GM12878 (cell line): Measurements from ENCODE around the gene TBC1D3I. TPM values are rescaled to one million over a fixed set of nuclear protein-coding genes. Genes with fewer than 3 reads are reported as not detected.
"Not testable (repeated sequence)": the region's sequence is repeated elsewhere in the genome, so short reads cannot be mapped to it uniquely, and the experiment has no call there.

Source experiments
- ATAC-seq: fragments of 200-7000 bp; cut with Tn5 transposase; 3 replicates; pipeline ENCODE4 v1.9.1; 2020; ENCODE audit warnings: mild to moderate bottlenecking, moderate library complexity
- BruUV-seq: library from RNA; stranded (reverse); fragments of 400-500 nt; replicated peaks from 2 replicates; lab custom pipeline; 2021; lab: Mats Ljungman, UMichigan
- CTCF ChIA-PET: fragments of 300-600 bp; sonication (Branson Sonifier 250); formaldehyde crosslinking; extraction: SDS; loops from one replicate; lab custom pipeline; 2021; ENCODE audit warnings: inconsistent platforms; lab: Yijun Ruan, JAX
- POLR2A ChIA-PET: fragments of 350-600 bp; formaldehyde crosslinking; extraction: SDS; loops from one replicate; lab custom pipeline; 2021; ENCODE audit warnings: inconsistent platforms; lab: Charles Lee
- RAD21 ChIA-PET: fragments of 300-600 bp; sonication (Branson Sonifier 250); formaldehyde crosslinking; loops from one replicate; lab custom pipeline; 2023; ENCODE audit warnings: antibody characterized with exemption; ENCODE audit not compliant: unreplicated experiment; lab: Charles Lee
- SMC1A ChIA-PET: fragments of 300-600 bp; sonication (Branson Sonifier 250); formaldehyde crosslinking; loops from one replicate; lab custom pipeline; 2023; ENCODE audit not compliant: unreplicated experiment, uncharacterized antibody; lab: Charles Lee
- DNase-seq: peaks from one replicate; pipeline ENCODE4 v3.0.0-alpha.2; 2011; ENCODE audit warnings: low read depth, low spot score
- FAIRE-seq: peaks from 3 replicates; lab custom pipeline; 2011; peaks lifted over from hg19 to GRCh38; lab: Jason Lieb, UNC
- H2AFZ ChIP-seq: 2 replicates; pipeline ENCODE4 v1.6.0; 2011; ENCODE audit warnings: low read depth, low read length, control low read depth; ENCODE audit not compliant: control insufficient read depth
- H3K27ac ChIP-seq: 2 replicates; pipeline ENCODE4 v1.5.1; 2011; ENCODE audit warnings: control low read depth; ENCODE audit not compliant: control insufficient read depth, insufficient read depth
- H3K27me3 ChIP-seq, 2 experiments: replicated peaks in 1 of 2; 2 replicates each; pipeline versions ENCODE4 v1.6.0 to v1.6.1; 2011; ENCODE audit warnings: low read length in 1 of 2; ENCODE audit not compliant: control insufficient read depth in 2 of 2, insufficient read depth in 2 of 2
- H3K36me3 ChIP-seq, 2 experiments: 2 replicates each; pipeline ENCODE4 v1.5.1; 2011; ENCODE audit warnings: low read length in 1 of 2; ENCODE audit not compliant: control insufficient read depth in 2 of 2, insufficient read depth in 2 of 2
- H3K4me1 ChIP-seq: 2 replicates; pipeline ENCODE4 v1.6.1; 2011; ENCODE audit warnings: mild to moderate bottlenecking, low read length, moderate library complexity, mixed read lengths; ENCODE audit not compliant: control insufficient read depth, insufficient read depth
- H3K4me2 ChIP-seq: 2 replicates; pipeline ENCODE4 v1.6.0; 2011; ENCODE audit warnings: control low read depth; ENCODE audit not compliant: control insufficient read depth, insufficient read depth
- H3K4me3 ChIP-seq: fragments of 200-600 bp; sonication (generic); 2 replicates; pipeline ENCODE4 v1.5.1; 2016
- H3K79me2 ChIP-seq: 2 replicates; pipeline ENCODE4 v1.6.0; 2011; ENCODE audit warnings: low read length; ENCODE audit not compliant: control insufficient read depth, insufficient read depth
- H3K9ac ChIP-seq: 2 replicates; pipeline ENCODE4 v1.8.0; 2011; ENCODE audit warnings: low read length, control low read depth, mixed read lengths; ENCODE audit not compliant: control insufficient read depth, insufficient read depth
- H3K9me3 ChIP-seq: replicated peaks from 3 replicates; pipeline ENCODE4 v1.5.1; 2011; ENCODE audit warnings: mild to moderate bottlenecking, low read length; ENCODE audit not compliant: control insufficient read depth, insufficient read depth
- H4K20me1 ChIP-seq: 2 replicates; pipeline ENCODE4 v1.6.0; 2011; ENCODE audit not compliant: control insufficient read depth, insufficient read depth
- WGBS: methylation state at CpG from one replicate; pipeline ENCODE4 v1.1.6; 2016; ENCODE audit warnings: low lambda C conversion rate; ENCODE audit not compliant: insufficient replicate concordance, insufficient coverage; ENCODE audit errors: missing lambda C conversion rate; 5-methylcytosine and 5-hydroxymethylcytosine counted together
- in situ Hi-C: fragments of 300-500 bp; cut with MboI; formaldehyde crosslinking; loops from 9 replicates; pipeline ENCODE4 v1.14.3; 2018; ENCODE audit warnings: mixed read lengths
- intact Hi-C: fragments of 100-400 bp; cut with micrococcal nuclease; formaldehyde crosslinking; loops from one replicate; pipeline ENCODE4 v1.14.2; 2022; ENCODE audit not compliant: unreplicated experiment
- polyA plus RNA-seq, 11 experiments: library from polyadenylated mRNA; depleted of rRNA in 4 of 11; unstranded in 6 of 11; stranded (reverse) in 5 of 11; fragments of >200 nt; fragmentation: Nextera tagmentation in 4 of 11; fragmentation: Illumina TruSeq in 1 of 11; extraction: Ambion mirVana in 4 of 11; extraction: Trizol in 1 of 11; gene quantifications; 1 replicate in 1 of 11; 2 replicates in 10 of 11; pipeline versions ENCODE4 v1.2.1 to v1.2.3, GENCODE V29; 2011 to 2016; ENCODE audit warnings: inconsistent platforms in 2 of 11, missing spikeins in 2 of 11, low read depth in 1 of 11
- total RNA-seq, 4 experiments: library from RNA; depleted of rRNA in 3 of 4; stranded (reverse); fragments of >200 nt in 3 of 4; fragmentation: Illumina TruSeq in 1 of 4; extraction: Trizol in 1 of 4; gene quantifications; 2 replicates each; pipeline versions ENCODE4 v1.2.1 to v1.2.3, GENCODE V29; 2013 to 2021
- TF ChIP-seq, protein P1 (sequence below): fragments of 450-650 bp; IDR thresholded peaks from 2 replicates; pipeline ENCODE4 v1.6.1; 2016; ENCODE audit warnings: mild to moderate bottlenecking

The TBC1D3I gene
- total and polyA plus RNA-seq, 10 of the 15 experiments (the other 5 are each of a cell fraction or from before 2014, with no cell fraction given): 0.06 to 0.41 TPM; not detected in 8

DNA sequence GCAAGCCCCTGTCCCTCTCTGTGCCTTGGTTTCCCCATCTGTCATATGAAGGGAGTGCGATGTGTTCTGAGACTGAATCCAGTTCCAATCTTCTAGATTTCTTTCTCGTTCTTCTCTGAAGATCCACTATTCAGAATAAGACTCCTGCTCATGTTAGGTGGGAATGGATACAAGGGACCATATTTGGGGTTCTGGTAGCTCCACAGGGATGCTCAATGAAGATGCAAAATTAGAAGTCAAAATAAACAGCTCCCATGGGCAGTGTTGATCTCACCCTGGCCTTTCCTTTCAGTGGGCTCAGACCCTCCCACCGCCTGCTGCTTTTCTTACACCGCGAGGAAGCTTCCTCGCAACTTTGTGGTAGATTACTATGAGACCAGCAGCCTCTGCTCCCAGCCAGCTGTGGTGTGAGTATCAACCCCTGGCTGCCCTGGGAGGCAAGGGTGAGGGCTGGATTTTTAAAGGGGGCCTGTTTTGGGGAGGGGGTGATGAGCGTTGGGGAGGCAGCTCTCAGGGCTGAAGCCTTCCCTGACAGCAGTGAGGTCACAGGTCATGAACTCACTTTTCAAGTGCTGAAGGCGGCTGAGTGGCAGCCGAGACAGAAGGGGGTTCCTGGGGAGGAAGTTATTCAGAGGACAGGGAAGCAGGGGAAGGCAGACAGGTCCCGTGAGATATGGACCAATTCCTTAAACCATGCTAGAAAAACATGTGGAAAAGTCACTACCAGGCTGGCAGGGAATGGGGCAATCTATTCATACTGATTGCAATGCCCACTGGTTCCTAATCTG lies 52.7 kb downstream of the TBC1D3I start:
- FAIRE-seq, BruUV-seq, CTCF ChIA-PET, H3K4me3 ChIP-seq, H3K36me3 ChIP-seq, H3K4me1 ChIP-seq, H3K27me3 ChIP-seq, in situ Hi-C loops, H4K20me1 ChIP-seq, H3K79me2 ChIP-seq, intact Hi-C loops, H3K9ac ChIP-seq, H3K9me3 ChIP-seq, H3K27ac ChIP-seq, H2AFZ ChIP-seq, DNase-seq: not testable (repeated sequence)
- H3K4me2 ChIP-seq: peak overlapping the region; percentile 13; the same call in 1 of the 2 replicates
- ChIA-PET SMC1A (interaction anchor here (0.8 kb wide), 1 partner anchor 13 kb away, joined by 3 read pairs; no protein-coding TSS in a partner anchor), POLR2A (interaction anchor here (0.6 to 1.4 kb wide), 3 partner anchors 15 to 65 kb away, joined by 3 to 5 read pairs (median 5); partner anchors contain the start of genes CCL3L1 and CCL3L3), RAD21 (interaction anchor here (0.7 kb wide), 1 partner anchor 29 kb away, joined by 3 read pairs; no protein-coding TSS in a partner anchor)
- TF ChIP-seq, protein P1, sequence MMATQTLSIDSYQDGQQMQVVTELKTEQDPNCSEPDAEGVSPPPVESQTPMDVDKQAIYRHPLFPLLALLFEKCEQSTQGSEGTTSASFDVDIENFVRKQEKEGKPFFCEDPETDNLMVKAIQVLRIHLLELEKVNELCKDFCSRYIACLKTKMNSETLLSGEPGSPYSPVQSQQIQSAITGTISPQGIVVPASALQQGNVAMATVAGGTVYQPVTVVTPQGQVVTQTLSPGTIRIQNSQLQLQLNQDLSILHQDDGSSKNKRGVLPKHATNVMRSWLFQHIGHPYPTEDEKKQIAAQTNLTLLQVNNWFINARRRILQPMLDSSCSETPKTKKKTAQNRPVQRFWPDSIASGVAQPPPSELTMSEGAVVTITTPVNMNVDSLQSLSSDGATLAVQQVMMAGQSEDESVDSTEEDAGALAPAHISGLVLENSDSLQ: 0 out of 2 replicates have a peak, but pooled peaks have one; percentile 13
- 21% methylated on average over 4 of the region's 10 CpGs for WGBS
- ATAC-seq: peak; percentile 32
